Testis (tissue), 3 donors: ENCODE results near the gene LAMA3. TPM values are rescaled to one million over a fixed set of nuclear protein-coding genes. Genes with fewer than 3 reads are reported as not detected.
"Not testable (repeated sequence)": the region's sequence is repeated elsewhere in the genome, so short reads cannot be mapped to it uniquely, and the experiment has no call there.

Experiments used
- DNase-seq: peaks from one replicate; pipeline ENCODE4 v3.0.0-alpha.2; 2019
- H3K27ac ChIP-seq, 2 donors: fragments of 200-600 bp; sonication (generic); one replicate each; pipeline ENCODE4 v1.5.1; 2019
- H3K27me3 ChIP-seq: fragments of 200-600 bp; sonication (generic); one replicate; pipeline ENCODE4 v1.5.1; 2019
- H3K36me3 ChIP-seq: fragments of 200-600 bp; sonication (generic); one replicate; pipeline ENCODE4 v1.5.1; 2017; ENCODE audit warnings: low read depth; ENCODE audit errors: missing control alignments
- H3K4me1 ChIP-seq: fragments of 200-600 bp; sonication (generic); one replicate; pipeline ENCODE4 v1.5.1; 2019
- H3K4me3 ChIP-seq, 2 donors: fragments of 200-600 bp; sonication (generic); one replicate each; pipeline ENCODE4 v1.5.1; 2017 to 2019
- H3K9me3 ChIP-seq: fragments of 200-600 bp; sonication (generic); one replicate; pipeline ENCODE4 v1.5.1; 2017
- POLR2A ChIP-seq: fragments of 450-650 bp; IDR thresholded peaks from one replicate; pipeline ENCODE4 v1.6.1; 2017; ENCODE audit warnings: antibody characterized with exemption, mild to moderate bottlenecking, moderate library complexity
- WGBS, 2 donors: methylation state at CpG; one replicate each; pipeline ENCODE4 v1.1.5; 2018; 5-methylcytosine and 5-hydroxymethylcytosine counted together
- intact Hi-C: fragments of 100-400 bp; cut with DNase I; formaldehyde crosslinking; loops from one replicate; pipeline ENCODE4 v1.15.1; 2023; ENCODE audit warnings: low total_unique reads
- polyA plus RNA-seq: library from polyadenylated mRNA; stranded (reverse); fragments of 350-450 nt; fragmentation: Illumina TruSeq; extraction: RNeasy Lipid Tissue Mini Kit (QIAGEN cat#74804); gene quantifications from one replicate; pipeline ENCODE4 v1.2.3, GENCODE V29; 2014; ENCODE audit warnings: low read depth, low replicate concordance; ENCODE audit not compliant: insufficient read depth
- total RNA-seq, 2 donors: library from RNA; depleted of rRNA; stranded (reverse); fragments of >200 nt; gene quantifications; one replicate each; pipeline ENCODE4 v1.2.3, GENCODE V29; 2016
- TF ChIP-seq, protein P1 (sequence below), 3 experiments: fragments of 450-650 bp in 2 of 3; fragments of 200-600 bp in 1 of 3; sonication (generic) in 1 of 3; IDR thresholded peaks; one replicate each; pipeline ENCODE4 v1.5.1; 2016 to 2019; ENCODE audit warnings: antibody characterized with exemption in 3 of 3, mild to moderate bottlenecking in 2 of 3, moderate library complexity in 1 of 3

Gene LAMA3
- total and polyA plus RNA-seq, 3 donors from 2014 or later = 11.9 to 22.1 (median 14.1) TPM

DNA sequence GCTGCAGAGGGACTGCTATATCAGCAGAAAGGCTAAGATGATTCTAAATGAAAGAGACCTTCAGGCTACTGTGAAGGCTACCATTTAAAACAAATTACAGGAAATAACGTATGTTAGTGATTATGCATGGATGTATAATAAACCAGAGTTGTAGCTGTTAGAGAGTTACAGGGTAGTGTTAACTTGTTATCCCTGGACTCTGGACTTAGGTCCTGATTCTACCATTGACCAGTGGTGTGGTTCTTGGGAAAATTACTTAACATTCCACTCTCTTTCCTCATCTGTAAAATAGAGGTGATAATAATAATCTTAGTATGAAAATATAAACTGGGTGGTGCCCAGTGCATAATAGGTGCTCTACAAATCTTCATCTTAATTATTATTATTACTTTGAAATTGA is 22.2 kb downstream of the LAMA3 start:
- intact Hi-C loops = no loop called here
- Histone ChIP-seq H3K27ac (no peak overlapping the region), H3K4me3 (no peak overlapping the region), H3K36me3 (no peaks in the 10 kb centered on the region), H3K27me3 (no peaks in the 10 kb centered on the region), H3K9me3 (no peaks in the 10 kb centered on the region), H3K4me1 (no peaks in the 10 kb centered on the region)
- no peak for DNase-seq
- TF ChIP-seq, protein P1, sequence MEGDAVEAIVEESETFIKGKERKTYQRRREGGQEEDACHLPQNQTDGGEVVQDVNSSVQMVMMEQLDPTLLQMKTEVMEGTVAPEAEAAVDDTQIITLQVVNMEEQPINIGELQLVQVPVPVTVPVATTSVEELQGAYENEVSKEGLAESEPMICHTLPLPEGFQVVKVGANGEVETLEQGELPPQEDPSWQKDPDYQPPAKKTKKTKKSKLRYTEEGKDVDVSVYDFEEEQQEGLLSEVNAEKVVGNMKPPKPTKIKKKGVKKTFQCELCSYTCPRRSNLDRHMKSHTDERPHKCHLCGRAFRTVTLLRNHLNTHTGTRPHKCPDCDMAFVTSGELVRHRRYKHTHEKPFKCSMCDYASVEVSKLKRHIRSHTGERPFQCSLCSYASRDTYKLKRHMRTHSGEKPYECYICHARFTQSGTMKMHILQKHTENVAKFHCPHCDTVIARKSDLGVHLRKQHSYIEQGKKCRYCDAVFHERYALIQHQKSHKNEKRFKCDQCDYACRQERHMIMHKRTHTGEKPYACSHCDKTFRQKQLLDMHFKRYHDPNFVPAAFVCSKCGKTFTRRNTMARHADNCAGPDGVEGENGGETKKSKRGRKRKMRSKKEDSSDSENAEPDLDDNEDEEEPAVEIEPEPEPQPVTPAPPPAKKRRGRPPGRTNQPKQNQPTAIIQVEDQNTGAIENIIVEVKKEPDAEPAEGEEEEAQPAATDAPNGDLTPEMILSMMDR (IDR thresholded peaks at IDR 0.05) = no peak
- no peak for TF ChIP-seq POLR2A
- WGBS, 2 donors = 82 to 94% methylated on average over 1 of the region's 1 CpG

DNA sequence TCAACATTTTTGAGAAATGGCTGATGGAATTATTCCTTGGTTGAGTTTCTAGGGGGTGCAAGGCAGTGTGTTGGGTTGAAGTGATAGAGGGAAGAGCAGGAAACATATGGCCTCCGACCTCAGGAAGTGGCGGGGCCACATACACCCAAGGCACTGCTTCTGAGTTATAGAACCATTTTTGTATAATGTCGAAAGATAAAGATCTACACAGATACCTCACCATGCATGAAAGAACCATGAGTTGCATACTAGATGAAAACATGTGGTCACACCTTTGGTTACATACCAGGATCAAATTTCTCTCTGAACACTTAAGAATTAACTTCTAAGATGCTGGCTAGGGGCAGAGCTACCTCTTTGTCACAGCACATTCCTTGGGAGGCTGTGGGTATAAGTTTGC is 23.2 kb downstream of the LAMA3 start:
- Histone ChIP-seq H3K4me3 (no peak overlapping the region), H3K36me3 (no peaks in the 10 kb centered on the region), H3K27ac (no peak overlapping the region), H3K27me3 (no peaks in the 10 kb centered on the region), H3K4me1 (no peaks in the 10 kb centered on the region), H3K9me3 (no peaks in the 10 kb centered on the region)
- no peak for DNase-seq
- no peak for TF ChIP-seq POLR2A
- TF ChIP-seq, protein P1 (IDR thresholded peaks at IDR 0.05) = no peak
- 87 to 88% methylated on average over 3 of the region's 3 CpGs for WGBS, 2 donors
- intact Hi-C loops = no loop called here

DNA sequence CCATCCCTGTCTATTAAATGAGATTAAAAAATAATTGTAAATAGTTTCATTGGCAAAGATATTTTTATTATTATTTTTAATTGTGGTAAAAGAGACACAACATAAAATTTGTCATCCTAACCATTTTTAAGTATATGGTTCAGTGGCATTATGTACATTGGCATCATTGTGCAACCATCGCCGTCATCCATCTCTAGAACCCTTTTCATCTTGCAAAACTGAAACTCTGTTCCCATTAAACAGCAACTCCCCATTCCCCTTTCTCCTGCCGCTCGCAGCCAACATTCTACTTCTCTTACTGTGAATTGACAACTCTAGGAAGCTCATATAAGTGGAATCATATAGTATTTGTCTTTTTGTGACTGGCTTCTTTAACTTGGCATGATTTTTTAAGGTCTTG is 25.3 kb downstream of the LAMA3 start:
- H3K27me3 ChIP-seq = no peaks in the 10 kb centered on the region
- no peak overlapping the region for H3K27ac ChIP-seq
- TF ChIP-seq, protein P1 (IDR thresholded peaks at IDR 0.05) = no peak
- no peak for TF ChIP-seq POLR2A
- no peaks in the 10 kb centered on the region for H3K9me3 ChIP-seq
- no peaks in the 10 kb centered on the region for H3K36me3 ChIP-seq
- H3K4me3 ChIP-seq = no peak overlapping the region
- DNase-seq = no peak
- no peaks in the 10 kb centered on the region for H3K4me1 ChIP-seq
- intact Hi-C loops = no loop called here
- 83 to 86% methylated on average over 4 of the region's 4 CpGs for whole genome bisulfite sequencing, 2 donors

DNA sequence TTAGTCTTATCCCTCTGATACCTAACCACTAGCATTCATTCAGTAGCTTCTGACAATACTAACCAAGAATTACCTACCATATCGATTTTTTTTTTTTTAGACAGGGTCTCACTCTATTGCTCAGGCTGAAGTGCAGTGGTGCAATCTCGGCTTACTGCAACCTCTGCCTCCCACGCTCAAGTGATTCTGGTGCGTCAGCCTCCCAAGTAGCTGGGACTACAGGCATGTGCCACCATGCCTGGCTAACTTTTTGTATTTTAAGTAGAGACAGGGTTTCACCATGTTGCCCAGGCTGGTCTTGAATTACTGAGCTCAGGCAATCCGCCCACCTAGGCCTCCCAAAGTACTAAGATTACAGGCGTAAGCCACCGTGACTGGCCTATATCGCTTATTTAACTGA is 26.8 kb downstream of the LAMA3 start:
- intact Hi-C loops, DNase-seq, H3K4me3 ChIP-seq, H3K9me3 ChIP-seq, H3K36me3 ChIP-seq, H3K4me1 ChIP-seq, H3K27me3 ChIP-seq, H3K27ac ChIP-seq: not testable (repeated sequence)
- WGBS, 2 donors = 72 to 75% methylated on average over 8 of the region's 8 CpGs

DNA sequence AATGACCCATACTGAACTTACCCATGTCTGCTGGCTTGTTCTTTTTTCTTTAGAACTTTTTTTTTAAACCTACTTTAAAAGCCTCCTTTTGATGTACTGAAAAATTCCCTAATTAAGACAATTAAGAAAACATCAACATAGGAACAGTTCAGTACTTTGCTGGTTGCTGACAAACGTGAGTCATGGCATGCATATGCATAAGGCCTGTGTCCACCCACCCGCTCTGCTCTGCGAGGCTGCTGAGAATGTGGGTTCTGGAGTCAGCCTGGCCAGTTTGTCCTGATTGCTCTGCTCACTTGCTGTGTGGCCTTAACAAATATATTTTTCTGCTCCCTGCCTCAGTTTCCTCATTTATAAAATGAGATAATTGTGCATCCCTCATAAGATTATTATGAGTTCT is 27.3 kb downstream of the LAMA3 start:
- H3K27ac ChIP-seq = no peak overlapping the region
- H3K4me3 ChIP-seq = no peak overlapping the region
- no peak for DNase-seq
- WGBS, 2 donors = 77% methylated on average over 3 of the region's 3 CpGs
- no peak for TF ChIP-seq POLR2A
- TF ChIP-seq, protein P1 (IDR thresholded peaks at IDR 0.05) = no peak
- intact Hi-C loops = no loop called here
- no peaks in the 10 kb centered on the region for H3K27me3 ChIP-seq
- H3K36me3 ChIP-seq = no peaks in the 10 kb centered on the region
- H3K9me3 ChIP-seq = no peaks in the 10 kb centered on the region
- H3K4me1 ChIP-seq = no peaks in the 10 kb centered on the region
